HG03575 (cell line): ENCODE results near the gene SF3A2.

ENCODE experiments used
- ATAC-seq: cut with Tn5 transposase; IDR thresholded peaks from one replicate; pipeline ENCODE4 v1.9.1; 2021; ENCODE audit not compliant: unreplicated experiment, insufficient number of reproducible peaks, low FRiP score; ENCODE audit errors: extremely low read depth

The SF3A2 gene

DNA sequence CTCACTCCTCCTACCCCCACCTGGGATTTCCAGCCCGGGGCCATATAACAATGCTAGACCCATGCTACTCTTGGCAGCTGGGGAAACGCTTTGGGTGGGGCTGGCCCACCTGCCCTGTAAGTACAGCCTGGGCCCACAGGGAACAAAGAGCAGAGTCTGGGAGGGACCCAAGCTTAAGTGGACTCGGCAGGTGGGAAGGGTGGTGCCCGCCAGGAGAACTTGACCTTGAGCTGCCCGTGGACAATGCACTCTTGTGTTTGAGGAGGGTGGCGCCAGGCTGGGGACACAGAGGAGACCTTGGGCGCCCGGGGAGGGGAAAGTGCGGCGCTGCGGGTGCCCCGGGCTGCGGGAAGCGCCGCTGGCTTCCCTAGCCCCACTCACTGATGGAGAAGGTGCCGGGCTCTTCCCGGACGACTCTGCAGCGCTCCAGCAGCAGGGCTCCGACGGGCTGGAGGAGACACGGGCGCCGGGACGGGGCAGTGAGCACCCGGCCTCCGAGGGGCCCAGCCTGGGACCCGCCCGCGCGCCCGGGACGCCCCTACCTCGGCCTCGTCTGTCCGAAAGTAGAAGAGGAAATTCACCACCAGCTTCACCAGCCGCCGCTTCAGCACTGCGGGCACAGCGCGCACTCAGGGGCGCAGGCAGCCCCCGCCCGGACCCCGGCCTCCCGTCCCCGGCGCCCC is 1.1 kb upstream of the SF3A2 start:
- ATAC-seq, result no peak

DNA sequence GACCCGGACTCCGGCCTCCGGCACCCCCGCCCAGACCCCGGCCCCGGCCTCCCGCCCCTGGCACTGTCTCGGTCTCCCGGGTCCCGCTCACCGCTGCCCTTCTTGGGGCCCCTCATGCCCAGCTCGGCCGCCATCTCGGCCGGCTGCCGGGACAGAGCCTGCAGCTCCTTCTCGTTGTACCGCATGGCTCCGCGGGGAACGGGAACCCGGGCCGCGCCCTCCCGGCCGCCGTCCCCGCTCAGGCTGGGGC is 635 bp upstream of the SF3A2 start:
- no peak for ATAC-seq

DNA sequence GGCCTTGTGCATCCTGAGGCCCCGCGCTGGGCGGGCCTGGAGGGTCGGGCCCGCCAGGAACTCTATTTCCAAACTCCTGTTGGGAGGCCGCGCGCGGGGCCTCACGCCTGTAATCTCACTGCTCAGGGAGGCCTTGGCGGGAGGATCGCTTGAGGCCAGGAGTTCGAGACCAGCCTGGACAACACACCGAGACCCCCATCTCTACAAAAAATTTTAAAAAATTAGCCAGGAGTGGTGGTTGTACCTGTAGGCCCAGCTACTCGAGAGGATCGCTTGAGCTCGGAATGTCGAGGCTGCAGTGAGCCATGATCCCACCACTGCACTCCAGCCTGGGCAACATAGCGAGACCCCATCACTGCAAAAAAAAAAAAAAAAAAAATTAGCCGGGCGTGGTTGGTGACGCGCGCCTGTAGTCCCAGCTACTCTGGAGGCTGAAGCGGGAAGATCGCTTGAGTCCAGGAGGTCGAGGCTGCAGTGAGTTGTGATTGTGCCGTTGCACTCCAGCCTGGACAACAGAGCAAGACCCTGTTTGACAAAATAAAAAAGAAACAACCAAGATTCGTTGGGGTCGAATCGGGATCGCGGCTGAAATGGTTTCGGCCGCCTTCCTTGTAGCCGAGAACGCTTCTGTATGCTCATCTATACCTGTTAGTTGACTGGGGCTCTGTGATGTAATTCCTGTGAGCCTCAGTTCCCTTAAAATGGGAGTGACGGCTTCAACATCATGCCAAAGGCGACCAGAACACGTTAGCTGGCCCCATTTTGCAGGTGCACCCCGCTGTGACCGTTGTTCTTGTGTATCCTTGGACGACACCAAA is 636 bp downstream of the SF3A2 start:
- no peak for ATAC-seq

DNA sequence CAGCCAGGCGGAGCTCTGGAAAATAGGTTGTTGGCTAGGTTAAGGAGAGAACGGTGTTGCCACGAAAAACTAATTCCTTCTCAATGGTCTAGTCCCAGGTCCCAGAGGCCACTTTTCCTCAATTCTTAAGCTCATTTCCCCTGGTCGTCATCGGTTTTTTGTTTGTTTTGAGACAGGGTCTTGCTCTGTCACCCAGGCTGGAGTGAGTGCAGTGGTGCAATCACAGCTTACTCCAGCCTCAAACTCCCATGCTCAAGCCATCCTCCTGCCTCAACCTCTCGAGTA is 1.2 kb downstream of the SF3A2 start:
- ATAC-seq, result no peak

DNA sequence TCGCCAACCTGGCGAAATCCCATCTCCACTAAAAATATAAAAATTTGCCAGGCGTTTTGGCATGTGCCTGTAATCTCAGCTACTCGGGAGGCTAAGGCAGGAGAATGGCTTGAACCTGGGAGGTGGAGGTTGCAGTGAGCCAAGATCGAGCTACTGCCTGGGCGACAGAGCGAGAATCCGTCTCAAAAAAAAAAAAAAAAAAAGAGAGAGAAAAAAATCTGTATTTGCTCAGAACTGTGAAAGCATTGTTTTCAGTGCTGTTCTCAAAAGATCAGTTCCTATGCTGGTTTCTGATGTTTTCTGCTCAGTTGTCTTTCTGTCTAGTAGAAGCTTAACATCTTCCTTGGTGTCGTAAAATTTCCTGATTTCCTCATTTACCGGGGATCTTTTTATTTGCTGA is 2.5 kb downstream of the SF3A2 start:
- ATAC-seq, result no peak

DNA sequence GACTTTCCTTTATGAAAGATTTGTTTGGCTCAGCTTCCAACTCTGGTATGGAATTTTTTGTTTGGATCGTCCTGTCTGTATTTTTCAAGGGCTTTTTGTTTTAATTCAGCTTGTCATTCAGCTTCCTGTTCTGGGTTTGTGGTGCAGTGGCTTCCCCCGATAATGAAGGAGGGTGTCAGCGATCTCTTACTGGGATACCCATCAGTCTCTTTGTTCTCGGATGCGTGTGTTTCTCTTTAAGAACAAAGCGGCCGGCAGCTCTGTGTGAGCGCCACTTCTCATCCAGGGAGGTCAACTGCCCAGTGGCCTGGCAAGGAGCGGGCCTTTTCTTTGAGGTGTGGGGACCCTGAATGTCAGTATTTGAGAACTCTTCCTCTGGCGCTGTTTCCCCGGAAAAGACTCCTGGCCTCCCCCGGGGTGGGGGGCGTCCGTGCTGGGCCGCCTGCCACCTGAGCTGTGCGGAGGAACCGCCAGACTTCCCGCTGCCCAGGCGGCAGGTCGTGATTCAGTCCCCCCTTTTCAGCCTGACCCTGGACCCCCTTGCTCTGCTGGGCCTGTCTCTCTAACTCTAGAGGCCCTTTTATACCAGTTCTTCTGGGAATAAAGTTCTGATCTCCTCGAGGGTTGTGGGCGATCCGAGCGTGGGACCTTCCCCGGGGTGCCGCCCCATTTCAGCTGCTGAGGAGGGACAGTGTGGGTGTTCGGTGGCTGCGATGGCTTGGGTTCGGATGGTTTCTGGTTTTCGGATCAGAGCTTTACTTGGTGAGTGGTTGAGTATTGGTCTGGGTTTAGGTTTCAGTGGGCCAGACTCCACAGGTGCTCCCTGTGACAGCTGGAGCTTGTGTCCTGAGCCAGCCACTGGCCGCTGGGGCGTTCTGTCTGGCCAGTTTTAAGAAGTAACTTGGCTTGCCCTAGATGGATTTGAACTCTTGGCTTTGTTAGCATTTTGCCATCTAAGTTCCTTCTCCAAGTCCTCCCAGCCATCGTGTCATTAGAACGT is 3.4 kb downstream of the SF3A2 start:
- no peak for ATAC-seq

DNA sequence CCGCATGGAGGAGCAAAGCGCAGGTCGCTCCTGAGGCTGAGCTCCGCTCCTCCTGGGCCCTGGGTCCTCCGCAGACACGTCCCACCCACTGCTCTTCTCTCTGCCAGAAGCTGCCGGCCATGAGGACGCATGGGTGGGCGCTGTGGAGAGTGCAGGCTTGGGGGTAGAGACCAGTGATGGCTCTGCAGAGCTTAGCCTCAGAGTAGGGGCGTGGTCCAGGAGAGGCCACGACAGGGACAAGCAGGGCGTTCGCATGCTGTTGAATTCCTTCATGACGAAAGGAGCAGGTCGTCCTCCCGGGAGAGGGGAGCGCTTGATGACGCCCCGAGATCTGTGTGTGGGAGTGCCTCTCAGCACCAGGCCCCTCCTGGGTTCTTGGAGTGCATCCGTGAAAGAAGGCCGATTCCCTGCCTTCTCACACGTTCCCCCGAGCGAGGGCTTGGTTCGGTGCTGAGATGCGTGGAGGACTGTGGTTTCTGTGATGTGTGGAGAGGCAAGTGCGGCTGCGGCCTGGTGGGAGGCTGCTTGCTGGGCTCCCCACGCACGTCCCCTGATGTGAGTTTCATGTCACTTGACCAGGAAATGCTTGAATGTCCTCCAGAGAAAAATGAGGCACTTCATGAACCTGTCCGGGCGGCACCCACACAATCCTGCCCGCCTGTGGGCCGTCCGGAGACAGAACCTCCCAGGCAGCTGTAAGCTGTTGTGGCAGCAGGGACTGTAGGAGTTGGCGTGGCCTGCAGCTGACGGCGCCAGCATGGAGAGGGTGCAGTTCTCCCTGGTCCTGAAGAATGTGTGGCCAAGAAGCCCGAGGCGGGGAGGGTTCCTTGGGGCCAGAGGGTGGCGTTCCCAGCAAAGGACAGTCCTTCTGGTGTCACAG is 4.5 kb downstream of the SF3A2 start:
- no peak for ATAC-seq

DNA sequence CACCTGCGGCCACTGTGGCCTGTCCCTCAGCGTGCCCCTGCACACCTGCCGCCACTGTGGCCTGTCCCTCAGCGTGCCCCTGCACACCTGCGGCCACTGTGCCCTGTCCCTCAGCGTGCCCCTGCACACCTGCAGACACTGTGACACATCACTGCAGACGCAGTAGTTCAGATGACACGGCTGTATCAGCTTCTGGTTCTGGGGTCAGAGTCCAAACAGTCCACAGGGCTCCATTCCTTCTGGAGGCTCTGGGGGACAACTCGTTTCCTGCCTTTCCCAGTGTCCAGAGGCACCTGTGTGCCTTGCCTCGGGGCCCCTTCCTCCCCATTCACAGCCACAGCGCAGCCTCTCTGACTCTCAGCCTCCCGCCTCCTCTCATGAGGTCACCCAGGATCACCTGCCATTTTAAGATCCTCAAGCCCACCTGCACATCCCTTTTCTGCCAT is 5.5 kb downstream of the SF3A2 start:
- no peak for ATAC-seq

DNA sequence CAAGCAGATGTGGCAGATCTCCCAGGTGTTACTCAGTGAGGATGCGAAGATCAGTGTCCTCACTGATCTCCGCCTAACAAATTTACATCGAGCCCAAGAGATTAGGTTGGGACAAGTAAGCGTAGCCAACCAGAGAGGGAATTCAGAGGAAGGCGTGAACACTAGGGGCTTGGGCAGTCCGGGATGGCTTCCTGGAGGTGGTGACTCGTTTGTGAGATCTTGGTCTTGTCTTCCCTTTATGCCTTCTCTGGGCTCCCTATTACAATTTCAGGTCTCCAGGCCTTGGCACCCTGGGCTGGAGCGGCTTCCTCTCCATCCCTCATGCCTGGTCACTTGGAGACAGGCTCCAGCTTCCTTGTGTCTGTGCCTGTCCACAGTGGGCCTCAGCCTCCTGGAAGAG is 6.2 kb downstream of the SF3A2 start:
- no peak for ATAC-seq

DNA sequence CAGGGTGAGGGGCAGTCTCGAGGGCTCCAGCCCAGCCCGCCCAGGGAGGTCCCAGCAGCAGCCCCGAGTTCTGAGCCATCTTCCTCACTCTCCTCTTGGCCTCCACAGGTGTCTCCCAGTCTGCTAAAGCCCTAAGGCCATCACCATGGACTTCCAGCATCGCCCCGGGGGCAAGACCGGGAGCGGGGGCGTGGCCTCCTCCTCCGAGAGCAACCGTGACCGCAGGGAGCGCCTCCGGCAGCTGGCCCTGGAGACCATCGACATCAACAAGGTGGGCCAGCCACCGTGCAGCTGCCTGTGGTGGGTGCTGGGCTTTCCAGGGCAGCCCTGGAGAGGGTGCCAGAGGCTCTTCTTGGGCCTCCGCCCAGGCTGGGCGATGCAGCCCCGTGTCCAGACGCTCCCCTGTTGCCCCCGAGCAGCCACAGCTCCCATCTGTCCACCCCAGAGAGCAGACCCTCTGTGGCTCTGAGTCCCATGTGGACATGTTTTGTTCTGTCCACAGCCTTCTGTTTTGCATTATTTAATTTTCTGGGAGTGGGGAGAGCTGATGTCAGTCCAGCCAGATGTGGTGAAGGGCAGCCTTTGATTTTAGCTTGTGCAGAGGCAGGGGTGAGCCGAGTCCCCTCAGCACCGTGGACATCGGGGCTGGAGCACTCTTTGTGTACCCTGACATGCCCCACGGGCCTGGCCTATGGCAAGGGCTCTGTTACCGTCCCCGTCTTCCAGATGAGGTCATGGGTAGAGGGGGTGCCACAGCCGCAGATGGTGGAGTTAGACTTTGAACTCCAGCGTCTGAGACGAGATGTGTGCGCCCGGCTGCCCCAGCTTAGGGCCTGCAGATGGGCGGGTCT is 6.9 kb downstream of the SF3A2 start:
- ATAC-seq, result no peak

DNA sequence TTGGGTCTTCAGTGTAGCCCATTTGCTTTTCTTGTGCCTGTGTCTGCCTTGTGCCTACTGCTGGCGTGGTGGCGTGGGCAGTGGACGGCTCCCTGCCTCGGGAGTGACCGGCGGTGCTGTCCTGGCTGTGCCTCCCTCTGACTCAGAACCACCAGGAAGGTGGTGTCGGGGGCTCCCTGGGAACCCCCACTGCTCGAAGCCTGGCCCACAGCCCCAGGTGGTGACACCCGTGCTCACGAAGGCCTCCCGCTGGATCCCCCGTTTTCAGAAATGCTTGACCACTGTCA is 7.4 kb downstream of the SF3A2 start:
- no peak for ATAC-seq

DNA sequence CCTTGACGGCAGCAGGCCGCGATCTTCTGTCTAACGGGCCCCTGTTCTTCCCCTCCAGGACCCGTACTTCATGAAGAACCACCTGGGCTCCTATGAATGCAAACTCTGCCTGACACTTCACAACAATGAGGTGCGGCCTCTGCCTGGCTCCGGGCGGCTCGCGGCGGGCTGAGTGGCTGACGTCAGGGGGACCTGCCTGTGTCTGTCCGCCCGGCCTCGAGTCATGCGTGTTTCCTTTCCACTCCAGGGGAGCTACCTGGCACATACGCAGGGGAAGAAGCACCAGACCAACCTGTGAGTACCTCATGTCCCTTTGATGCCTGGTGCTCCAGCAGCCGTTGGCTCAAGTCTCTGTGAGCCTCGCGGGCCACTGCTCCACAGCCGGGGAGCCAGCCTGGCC is 7.9 kb downstream of the SF3A2 start:
- ATAC-seq, result no peak

DNA sequence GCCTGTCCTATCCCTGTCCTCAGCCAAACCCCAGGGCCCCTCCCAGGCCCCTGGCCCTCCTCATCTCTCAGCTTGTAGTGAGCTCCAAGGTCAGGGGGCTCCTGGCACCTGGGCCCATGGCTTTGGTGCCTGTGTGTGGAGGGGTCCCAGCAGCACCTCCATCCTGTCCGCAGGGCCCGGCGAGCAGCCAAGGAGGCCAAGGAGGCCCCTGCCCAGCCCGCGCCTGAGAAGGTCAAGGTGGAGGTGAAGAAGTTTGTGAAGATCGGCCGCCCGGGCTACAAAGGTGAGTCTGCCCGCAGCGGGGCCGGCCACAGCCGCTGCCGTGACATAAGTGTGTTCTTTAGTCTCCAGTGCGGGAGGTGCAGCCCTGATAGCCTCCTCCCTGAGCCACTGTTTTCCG is 8.6 kb downstream of the SF3A2 start:
- no peak for ATAC-seq

DNA sequence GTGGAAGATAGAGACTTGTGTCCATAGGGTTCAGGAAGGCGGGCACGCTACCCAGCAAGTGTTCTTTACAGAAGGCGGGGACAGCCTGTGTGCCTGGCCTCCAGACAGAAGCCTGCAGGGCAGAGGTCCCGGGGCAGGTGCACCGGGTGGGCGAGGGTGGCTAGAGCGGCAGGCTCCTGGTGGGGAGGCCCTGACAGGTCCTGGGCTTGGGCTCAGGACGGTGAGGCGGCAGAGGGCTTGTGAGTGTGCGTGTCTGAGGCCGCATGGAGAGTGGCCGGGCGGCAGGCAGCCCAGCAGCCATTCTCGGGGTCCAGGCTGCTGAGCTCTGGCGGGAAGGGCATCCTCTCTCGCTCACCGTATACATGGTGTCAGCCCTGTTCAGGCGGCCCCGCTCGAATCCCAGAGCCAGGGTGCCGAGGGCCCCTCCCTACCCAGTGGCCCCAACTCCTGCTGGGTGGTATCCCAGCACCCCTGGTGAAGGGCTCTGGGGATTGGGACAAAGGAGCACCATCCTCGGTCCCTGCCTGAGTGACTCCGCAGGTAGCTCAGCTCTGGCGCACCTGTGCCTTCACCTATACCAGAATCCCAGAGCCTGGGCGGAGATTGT is 9.5 kb downstream of the SF3A2 start:
- no peak for ATAC-seq

DNA sequence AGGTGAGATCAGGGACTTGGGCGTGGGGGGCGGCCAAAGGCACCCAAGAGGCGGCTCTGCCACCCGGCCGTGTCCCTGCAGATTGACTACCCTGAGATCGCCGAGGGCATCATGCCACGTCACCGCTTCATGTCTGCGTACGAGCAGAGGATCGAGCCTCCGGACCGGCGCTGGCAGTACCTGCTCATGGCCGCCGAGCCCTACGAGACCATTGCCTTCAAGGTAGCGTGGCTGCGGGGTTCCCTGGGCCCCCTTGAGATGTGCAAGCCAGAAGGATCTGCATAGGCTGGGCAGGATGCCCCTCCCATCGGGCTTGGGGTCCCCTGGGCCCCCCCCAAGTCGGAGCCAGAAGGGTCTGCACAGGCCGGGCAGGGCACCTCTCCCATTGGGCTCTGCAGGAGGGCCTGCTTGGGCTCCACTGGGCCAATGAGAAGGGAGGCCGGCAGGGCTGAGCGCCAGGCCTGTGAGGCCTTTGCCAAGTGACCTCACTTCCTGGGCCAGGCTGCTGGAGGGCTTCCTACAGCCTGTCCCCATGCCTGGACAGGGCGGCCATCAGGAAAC is 10.3 kb downstream of the SF3A2 start:
- no peak for ATAC-seq

DNA sequence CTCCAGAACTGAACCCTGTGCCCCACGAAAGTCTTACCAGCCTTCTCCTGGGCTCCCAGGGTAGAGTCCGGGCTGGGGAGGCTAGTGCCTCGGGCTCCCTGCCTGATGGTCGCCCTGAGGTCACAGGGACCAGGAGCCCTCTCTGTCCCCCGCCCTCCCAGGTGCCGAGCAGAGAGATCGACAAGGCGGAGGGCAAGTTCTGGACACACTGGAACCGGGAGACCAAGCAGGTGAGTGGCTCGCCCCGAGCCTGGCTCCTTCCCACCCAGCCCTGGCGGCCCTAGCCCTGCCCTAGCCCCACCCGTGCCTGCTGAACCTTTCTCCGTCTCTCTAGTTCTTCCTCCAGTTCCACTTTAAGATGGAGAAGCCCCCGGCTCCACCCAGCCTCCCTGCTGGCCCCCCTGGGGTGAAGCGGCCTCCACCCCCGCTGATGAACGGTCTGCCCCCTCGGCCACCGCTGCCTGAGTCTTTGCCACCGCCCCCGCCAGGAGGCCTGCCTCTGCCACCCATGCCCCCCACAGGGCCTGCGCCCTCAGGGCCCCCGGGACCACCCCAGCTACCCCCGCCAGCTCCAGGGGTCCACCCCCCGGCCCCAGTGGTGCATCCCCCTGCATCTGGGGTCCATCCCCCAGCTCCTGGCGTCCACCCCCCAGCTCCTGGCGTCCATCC is 10.9 kb downstream of the SF3A2 start:
- no peak for ATAC-seq
